GM19351 (cell line): ENCODE data around the gene TMEM132A.

ENCODE experiments used
- ATAC-seq: cut with Tn5 transposase; IDR thresholded peaks from one replicate; pipeline ENCODE4 v1.9.1; 2021; ENCODE audit warnings: mild to moderate bottlenecking, moderate library complexity; ENCODE audit not compliant: unreplicated experiment

The TMEM132A gene

GRCh38 chr11:60921777-60922335 is 2.4 kb upstream of the TMEM132A start:
- no peak for ATAC-seq

DNA sequence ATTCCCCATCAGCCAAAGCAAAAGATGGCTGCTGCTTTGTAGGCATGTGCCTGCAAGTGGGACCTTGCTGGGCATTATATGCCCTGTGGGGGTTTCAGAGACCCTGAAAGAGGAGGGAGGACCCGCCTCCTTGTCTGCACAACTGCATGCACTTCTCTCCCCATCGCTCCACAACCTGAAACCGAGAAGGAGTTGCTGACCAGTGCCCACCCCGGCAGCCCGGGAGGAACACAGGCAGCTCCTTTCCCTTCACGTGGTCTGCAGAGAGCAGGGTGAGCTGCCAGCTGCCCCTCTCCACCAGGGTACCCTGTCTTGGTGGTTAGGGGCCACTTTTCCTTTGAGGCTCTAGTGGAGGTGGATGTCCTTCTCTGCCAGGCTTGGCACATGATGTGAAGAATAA is 1.4 kb upstream of the TMEM132A start:
- ATAC-seq: no peak

- no peak for ATAC-seq
Observed at GRCh38 chr11:60923326-60923725, 934 bp upstream of the TMEM132A start.

DNA sequence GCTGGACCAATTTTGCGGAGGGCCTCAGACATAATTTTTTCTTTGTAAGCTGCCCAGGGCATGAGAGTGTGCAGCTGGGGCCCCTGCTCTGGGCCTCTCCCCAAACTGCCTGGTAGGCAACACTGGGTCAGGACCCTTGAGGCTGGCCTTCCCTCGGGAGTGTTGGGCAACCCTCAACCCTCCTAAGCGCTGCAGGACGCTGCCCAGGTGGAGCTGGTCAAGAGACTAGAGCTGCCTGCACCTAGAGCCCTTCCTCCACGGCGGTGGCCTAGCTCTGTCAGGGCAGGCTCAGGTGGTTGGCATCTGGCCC is 505 bp upstream of the TMEM132A start:
- ATAC-seq: no peak

DNA sequence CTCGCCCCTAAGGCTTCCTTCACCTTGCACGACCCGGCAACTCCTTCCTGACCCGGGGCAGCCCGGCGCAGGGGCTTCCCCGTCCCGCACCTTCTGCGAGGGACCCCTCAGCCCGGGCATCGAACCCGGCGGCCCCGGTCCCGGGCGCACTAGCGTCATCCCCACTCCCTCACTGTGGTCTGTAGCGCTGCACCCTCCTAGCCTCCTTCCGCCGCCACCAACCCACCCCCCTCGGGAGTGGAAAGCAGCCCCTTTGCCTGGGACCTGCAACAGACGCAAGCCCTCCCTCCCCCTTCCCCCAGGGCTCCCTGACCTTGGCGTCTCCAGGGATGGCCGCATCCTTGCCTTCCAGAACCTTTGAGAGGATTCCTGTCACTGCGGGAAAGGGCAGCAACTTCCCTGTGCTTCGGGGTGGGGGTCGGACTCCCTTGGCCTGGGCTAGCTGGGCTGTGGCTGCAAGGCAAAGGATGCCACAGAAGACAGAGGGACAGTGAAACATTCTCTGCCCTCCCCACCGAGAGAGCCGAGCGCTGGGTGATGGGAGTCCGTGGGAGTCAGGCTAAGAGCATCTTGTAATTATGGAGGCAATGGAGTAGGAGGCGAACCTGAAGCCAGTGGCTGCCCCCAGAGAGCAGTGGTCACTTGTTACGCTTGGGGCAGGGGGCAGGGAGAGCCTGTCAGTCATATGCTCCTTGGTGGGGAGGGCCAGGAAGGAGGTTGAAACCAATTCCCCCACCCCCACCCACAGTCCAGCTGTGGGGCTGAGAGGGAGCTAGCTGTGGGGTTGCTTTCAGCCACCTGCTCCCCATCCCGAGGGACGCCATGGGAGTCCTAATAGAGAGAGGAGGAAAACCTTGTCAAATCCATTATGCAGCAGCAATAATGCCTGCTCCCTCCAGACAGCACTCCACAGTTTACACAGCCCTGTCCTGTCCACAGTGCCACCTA is 920 bp downstream of the TMEM132A start:
- ATAC-seq: no peak

GRCh38 chr11:60925868-60926267 is 1.6 kb downstream of the TMEM132A start:
- ATAC-seq: no peak

DNA sequence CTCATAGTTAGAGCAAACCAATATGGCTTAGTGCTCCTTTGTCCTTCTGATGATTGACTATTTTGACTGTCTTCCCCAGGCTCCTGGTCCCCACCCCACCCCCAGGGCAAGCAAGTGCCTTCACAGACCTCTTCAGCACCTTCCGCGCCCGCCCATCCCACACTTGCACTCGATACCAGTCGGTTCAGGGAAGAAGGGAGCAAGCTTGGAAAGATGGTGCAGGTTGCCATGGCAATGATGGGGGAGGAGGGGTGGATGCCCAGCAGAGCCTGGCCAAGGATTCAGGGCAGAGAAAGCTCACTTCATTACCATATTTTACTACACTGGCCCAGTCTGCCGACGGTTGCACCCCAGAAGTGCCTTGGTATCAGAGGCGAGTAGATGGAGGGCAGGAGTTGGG is 2.2 kb downstream of the TMEM132A start:
- ATAC-seq: no peak

DNA sequence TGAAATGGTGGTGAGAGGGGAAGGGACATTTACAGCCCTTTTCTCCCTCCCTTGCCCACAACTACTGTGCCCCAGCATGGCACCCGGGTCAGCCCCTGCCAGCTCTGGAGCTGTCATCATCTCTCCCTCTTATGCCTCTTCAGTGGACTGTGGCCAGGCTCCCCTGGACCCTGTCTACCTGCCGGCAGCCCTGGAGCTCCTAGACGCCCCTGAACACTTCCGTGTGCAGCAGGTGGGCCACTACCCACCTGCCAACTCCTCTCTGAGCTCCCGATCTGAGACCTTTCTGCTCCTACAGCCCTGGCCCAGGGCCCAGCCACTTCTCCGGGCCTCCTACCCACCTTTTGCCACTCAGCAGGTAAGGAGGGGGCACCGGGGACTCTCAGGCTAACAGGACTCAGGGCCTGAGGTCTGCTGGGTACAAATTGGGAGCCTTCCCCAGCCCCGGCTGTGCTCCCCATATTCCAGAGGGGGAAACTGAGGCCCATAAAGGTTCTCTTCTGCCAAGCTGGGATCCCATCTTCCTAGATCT is 2.9 kb downstream of the TMEM132A start:
- no peak for ATAC-seq

DNA sequence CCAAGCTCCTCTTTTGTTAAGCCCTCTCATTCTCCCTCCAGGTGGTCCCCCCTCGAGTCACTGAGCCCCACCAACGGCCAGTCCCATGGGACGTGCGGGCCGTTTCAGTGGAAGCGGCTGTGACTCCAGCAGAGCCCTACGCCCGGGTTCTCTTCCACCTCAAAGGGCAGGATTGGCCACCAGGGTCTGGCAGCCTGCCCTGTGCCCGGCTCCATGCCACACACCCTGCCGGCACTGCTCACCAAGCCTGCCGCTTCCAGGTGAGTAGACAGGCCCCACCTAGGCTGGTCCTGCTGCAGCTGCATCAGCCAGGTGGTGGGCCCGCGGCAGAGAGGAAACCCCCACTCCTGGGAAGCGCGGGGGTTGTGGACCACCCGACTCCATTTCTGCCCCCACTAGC is 3.3 kb downstream of the TMEM132A start:
- ATAC-seq: no peak

DNA sequence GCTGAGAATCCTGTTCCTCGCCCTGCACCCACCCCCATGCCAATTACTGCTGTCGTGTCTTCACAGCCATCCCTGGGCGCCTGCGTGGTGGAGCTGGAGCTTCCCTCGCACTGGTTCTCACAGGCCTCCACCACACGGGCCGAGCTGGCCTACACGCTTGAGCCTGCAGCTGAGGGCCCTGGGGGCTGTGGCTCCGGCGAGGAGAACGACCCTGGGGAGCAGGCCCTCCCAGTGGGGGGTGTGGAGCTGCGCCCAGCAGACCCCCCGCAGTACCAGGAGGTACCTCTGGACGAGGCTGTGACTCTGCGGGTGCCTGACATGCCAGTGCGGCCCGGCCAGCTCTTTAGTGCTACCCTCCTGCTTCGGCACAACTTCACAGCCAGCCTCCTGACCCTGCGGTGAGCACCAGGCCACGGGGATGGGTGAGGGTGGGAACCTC is 4.3 kb downstream of the TMEM132A start:
- ATAC-seq: no peak

- no peak for ATAC-seq
Observed at GRCh38 chr11:60929764-60930163, 5.5 kb downstream of the TMEM132A start.

DNA sequence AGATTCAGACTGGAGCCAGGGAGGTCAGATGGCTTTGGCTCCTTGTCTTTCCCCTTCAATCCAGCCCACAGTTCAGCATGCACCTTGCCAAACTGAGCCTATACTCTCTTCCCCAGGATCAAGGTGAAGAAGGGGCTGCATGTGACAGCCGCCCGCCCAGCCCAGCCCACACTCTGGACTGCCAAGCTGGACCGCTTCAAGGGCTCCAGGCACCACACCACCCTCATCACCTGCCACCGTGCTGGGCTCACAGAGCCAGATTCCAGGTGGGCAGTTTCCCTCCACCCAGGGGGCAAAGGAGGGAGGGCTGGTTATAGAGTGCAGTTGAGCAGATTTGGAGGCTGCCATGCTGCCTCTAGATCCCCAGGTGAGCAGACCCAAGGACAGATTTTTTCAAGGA is 6.1 kb downstream of the TMEM132A start:
- ATAC-seq: no peak

- no peak for ATAC-seq
Observed at GRCh38 chr11:60931917-60932316, 7.7 kb downstream of the TMEM132A start.

DNA sequence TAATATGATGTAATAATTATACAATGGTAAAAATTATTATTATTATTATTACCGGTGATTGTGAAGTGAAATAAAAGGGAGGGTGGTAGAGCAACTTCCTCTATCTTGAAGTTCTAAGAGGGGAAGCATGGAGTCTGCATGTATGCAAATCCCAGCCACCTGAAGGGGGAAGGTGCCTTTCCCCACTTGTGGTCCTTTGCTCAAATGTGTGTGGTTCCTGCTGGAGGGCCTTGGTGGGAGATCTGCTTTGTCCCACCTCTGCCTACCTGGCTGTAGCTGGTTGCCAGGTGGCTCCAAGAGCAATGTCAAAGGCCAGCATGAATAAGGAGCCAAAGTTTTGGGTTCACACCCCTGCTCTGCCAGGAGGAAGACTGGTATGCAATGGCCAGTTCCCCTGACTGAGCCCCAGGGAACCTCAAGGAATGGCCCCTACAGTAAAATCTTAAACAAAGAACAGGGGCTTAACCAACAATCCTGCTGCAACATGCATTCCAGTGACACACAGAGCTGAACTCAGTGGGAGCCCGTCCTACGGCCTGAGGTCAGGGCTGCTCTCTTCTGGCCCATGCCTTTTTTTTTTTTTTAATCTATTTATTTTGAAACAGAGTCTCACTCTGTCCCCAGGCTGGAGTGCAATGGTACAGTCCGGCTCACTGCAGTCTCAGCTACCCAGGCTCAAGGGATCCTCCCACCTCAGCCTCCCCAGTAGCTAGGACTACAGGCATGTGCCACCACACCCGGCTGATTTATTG is 8.5 kb downstream of the TMEM132A start:
- ATAC-seq: no peak

DNA sequence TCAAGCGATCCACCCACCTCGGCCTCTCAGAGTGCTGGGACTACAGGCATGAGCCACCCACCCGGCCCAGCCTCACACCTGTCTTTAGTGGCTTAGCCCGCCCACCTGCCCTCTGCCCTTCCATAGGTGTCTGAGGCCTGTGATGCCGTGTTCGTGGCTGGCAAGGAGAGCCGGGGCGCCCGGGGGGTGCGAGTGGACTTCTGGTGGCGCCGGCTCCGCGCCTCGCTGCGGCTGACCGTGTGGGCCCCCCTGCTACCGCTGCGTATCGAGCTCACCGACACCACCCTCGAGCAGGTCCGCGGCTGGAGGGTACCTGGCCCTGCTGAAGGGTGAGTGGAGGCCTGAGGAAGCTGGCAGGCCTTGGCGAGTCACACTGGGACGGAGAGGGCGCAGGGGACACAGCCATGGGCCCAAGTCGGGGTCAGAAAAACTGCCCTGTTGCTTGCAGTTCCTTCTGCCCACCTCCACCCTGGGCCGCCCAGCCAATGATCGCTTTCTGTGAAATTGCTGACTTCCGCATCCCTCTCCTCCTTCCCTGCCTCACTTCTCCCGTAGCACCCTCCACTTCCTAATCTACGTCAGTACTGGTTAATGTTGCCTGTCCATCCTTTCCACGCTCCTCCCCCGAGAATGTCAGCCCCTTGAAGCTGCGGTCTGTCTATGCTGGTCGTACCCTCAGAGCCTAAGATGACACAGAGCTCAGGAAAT is 9.3 kb downstream of the TMEM132A start:
- ATAC-seq: no peak

DNA sequence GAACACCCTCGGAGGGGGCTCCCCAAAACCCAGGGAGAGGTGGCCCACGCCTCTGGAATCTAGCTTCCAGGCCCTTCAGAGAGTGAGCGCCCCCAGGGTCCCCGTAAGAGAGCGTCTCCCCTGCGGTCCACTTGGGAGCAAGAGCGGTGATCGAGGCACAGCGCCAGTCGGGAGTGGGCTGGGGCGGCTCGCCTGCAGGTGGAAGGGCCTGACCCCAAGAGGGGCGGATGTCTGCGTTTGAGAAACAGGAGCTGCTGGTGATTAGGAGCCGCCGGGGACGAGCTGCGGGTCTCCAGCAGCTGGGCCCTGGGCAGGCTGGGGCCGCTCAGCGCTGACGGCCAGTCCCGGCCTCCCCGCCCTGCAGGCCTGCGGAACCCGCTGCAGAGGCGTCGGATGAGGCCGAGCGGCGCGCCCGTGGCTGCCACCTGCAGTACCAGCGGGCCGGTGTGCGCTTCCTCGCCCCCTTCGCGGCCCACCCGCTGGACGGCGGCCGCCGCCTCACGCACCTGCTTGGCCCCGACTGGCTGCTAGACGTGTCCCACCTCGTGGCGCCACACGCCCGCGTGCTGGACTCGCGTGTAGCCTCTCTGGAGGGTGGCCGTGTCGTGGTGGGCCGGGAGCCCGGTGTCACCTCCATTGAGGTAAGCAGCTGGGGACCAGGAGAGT is 10.0 kb downstream of the TMEM132A start:
- no peak for ATAC-seq

DNA sequence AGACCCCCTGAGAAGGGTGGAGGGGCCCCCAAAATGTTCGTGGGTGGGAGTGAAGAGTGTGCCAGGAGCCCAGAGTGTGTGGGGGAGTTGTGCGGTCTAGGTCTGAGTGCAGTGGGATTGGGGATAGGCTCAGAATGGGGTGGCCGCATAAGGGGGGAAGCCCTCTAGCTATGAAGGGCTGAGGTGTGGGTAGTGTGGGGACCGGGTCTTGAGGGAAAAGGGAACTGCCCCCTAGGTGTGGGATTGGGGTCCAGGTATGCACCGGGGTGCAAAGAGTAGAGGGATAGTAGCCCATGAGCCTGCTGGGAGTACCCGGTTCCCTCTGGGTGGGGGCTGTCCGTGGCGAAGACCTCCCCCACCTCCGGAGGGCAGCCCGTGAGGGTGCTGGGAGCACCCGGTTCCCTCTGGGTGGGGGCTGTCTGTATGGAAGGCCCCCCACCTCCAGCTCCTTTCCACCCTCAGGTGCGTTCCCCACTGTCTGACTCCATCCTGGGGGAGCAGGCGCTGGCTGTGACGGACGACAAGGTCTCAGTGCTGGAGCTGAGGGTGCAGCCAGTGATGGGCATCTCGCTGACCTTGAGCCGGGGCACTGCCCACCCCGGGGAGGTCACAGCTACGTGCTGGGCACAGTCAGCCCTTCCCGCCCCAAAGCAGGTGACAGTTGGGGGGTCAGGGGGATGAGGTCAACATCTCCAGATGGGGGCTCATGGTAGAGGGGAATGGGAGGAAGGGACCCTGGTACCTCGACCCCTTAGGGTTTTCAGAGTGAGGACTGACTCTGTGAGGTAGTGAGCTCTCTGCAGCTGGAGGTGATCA is 10.7 kb downstream of the TMEM132A start:
- no peak for ATAC-seq

GRCh38 chr11:60935676-60936442 is 11.6 kb downstream of the TMEM132A start:
- no peak for ATAC-seq
